GM12891 (cell line): ENCODE data around the gene FADS6.

Source experiments
- PAX5 ChIP-seq: IDR thresholded peaks from 2 replicates; pipeline ENCODE4 v1.6.1; 2011; ENCODE audit warnings: low read length, moderate library complexity, mild to moderate bottlenecking; ENCODE audit not compliant: insufficient read depth, severe bottlenecking
- POLR2A ChIP-seq: IDR thresholded peaks from 2 replicates; pipeline ENCODE4 v1.6.1; 2011; ENCODE audit warnings: low read depth, low read length, control low read depth
- POLR2AphosphoS5 ChIP-seq: IDR thresholded peaks from 2 replicates; pipeline ENCODE4 v1.6.1; 2011; ENCODE audit warnings: low read depth, low read length, control low read depth
- POU2F2 ChIP-seq: IDR thresholded peaks from 2 replicates; pipeline ENCODE4 v1.6.1; 2011; ENCODE audit warnings: low read depth, mild to moderate bottlenecking, control low read depth, low read length, moderate library complexity
- SPI1 ChIP-seq: IDR thresholded peaks from 2 replicates; pipeline ENCODE4 v1.6.1; 2011; ENCODE audit warnings: low read depth, low read length, control low read depth
- TAF1 ChIP-seq: IDR thresholded peaks from 2 replicates; pipeline ENCODE4 v1.6.1; 2011; ENCODE audit warnings: low read depth, low read length, control low read depth

- TF ChIP-seq POLR2A, result no peak
- TF ChIP-seq POLR2AphosphoS5, result no peak
- TF ChIP-seq PAX5, result no peak
- TF ChIP-seq TAF1, result no peak
- no peak for TF ChIP-seq SPI1
- TF ChIP-seq POU2F2, result no peak
Measured at GRCh38 chr17:74832421-74832820, 61.0 kb downstream of the FADS6 start.
